Measurements from ENCODE around the gene SRP54.
"Not testable (repeated sequence)": the region's sequence is repeated elsewhere in the genome, so short reads cannot be mapped to it uniquely, and the experiment has no call there.

SRP54 gene

DNA sequence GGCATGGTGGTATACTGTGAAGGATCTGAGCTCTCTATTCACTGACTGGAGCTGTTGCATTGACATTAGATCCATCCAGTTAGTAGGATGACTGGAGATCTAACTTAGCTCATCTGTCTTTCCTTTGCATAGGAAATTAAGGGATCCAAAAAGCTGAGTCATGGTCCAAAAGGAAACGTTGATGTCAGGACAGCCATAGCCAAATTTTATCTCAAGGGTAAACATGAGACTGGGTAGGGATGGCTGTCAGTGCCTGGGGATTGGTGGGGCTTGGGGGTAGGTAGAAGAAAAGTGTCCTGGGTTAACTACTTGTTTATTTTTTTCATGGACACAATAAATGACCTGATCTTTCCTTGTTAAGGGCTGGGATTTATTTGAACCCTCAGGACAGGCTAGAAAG, 67.9 kb downstream of the SRP54 start:
- TF ChIP-seq POLR2A (IDR thresholded peaks at IDR 0.05; ENCODE audit: low read depth, low read length) (no peak), POLR2AphosphoS5 (IDR thresholded peaks at IDR 0.05; ENCODE audit: low read depth, low read length) (no peak), TAF1 (IDR thresholded peaks at IDR 0.05; ENCODE audit: borderline replicate concordance, low read depth, low read length) (no peak)
- FAIRE-seq (no peak), DNase-seq (ENCODE audit: insufficient read length) (no peak)

DNA sequence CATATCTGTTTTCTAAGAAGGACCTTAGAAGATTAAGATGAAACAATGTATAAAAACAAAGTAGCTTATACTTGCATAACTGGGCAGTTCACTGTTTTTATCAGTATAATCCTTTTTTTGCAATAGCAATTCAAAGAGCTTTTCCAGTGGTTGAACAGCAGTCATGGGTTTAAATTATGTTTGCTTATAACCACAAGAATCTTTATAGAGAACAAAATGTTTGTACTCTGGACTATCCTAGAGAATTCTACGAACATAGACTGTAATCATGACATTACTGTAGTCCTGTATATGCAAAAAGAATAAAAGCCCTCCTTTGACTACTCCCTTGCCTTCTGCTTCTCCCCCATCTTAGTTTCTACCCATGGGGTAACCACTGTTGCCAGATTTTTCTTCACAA, 69.0 kb downstream of the SRP54 start:
- DNase-seq (ENCODE audit: insufficient read length), result no peak
- no peak for FAIRE-seq
- TF ChIP-seq TAF1 (IDR thresholded peaks at IDR 0.05; ENCODE audit: borderline replicate concordance, low read depth, low read length), result no peak
- no peak for TF ChIP-seq POLR2AphosphoS5 (IDR thresholded peaks at IDR 0.05; ENCODE audit: low read depth, low read length)
- TF ChIP-seq POLR2A (IDR thresholded peaks at IDR 0.05; ENCODE audit: low read depth, low read length), result no peak

DNA sequence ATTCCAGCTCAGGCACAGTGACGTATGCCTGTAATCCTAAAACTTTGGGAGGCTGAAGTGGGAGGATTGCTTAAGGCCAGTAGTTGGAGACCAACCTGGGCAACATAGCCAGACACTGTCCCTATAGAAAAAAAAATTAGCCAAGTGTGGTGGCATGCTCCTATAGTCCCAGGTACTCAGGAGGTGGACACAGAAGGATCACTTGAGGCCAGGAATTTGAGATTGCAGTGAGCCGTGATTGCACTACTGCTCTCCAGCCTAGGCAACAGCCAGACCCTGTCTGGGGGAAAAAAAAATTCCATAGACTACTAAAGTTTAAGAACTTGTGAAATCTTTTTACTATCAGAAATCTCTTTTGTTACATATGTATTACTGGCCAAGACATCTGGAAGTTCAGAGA, 69.8 kb downstream of the SRP54 start:
- FAIRE-seq (no peak), DNase-seq (ENCODE audit: insufficient read length) (no peak)
- TF ChIP-seq POLR2AphosphoS5 (IDR thresholded peaks at IDR 0.05; ENCODE audit: low read depth, low read length), result no peak
- no peak for TF ChIP-seq TAF1 (IDR thresholded peaks at IDR 0.05; ENCODE audit: borderline replicate concordance, low read depth, low read length)
- TF ChIP-seq POLR2A (IDR thresholded peaks at IDR 0.05; ENCODE audit: low read depth, low read length), result no peak

DNA sequence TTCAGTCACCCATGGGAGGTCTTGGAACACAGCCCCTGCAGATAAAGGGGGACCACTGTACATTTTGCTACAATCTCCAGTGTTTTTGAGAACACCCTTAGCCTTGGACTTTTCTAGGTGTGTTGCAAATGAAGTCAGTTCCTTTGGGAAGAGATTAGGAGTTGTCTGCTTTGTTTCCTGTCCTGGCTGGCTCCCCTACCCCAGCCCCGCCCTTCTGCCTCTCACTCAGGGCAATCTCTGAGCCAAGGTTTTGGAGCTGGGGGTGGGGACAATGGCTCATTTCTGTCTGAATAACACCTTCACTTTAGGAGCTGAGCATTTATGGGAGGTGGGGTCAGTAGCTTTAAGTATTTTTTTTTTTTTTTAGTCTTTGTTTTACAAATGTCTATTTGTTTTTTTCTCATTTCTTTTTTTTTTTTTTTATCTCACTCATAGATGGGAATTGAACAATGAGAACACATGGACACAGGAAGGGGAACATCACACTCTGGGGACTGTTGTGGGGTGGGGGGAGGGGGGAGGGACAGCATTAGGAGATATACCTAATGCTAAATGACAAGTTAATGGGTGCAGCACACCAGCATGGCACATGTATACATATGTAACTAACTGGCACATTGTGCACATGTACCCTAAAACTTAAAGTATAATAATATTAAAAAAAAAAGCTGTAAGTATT, 78.5 kb downstream of the SRP54 start:
- not testable (repeated sequence) for DNase-seq (ENCODE audit: insufficient read length)

DNA sequence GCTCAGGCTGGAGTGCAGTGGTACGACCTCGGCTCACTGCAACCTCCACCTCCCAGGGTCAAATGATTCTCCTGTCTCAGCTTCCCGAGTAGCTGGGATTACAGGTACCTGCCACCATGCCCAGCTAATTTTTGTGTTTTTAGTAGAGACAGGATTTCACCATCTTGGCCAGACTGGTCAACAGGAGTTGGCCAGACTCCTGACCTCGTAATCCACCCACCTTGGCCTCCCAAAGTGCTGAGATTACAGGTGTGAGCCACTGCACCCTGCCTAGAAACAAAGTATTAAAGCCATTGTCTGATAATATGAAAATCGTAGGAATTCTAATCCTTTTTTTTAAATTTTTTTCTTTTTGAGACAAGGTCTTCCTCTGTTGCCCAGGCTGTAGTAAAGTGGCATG, 82.9 kb downstream of the SRP54 start:
- FAIRE-seq, result not testable (repeated sequence)

More for the DNA sequence above, 78.5 kb downstream of the SRP54 start:
- FAIRE-seq, result not testable (repeated sequence)

DNA sequence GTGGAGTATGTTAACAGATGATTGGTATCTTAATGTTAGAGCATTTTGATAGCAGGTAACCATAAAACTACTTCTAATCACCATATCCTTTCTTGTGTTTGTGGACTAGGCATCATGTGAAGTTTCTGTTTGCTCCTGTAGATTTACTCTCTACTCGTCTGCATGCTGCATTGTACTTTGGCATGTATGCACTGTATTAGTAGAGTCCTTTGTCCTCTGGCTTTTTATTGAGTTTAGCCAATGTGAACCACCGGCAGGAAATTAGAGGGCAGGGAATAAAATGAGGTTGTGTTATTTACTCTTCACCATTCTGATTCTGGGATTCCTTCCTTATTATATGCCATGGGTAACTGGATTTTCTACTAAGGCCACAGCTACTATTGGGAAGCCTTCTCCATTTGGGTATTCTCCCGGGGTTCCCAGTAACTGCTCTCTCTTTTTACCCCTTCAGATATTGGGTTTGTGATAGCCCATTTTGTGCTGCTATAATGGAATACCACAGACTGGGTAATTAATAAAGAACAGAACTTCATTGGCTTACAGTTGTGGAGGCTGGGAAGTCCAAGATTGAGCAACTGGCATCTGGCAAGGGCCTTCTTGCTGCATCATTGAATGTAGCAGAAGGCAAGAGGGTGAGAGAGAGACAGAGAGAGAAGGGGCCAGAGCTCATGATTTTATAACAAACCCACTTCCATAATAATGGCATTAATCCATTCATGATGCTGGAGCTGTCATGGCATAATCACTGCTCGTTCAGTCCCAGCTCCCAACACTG, 85.6 kb downstream of the SRP54 start:
- TF ChIP-seq POLR2A (IDR thresholded peaks at IDR 0.05; ENCODE audit: low read depth, low read length) (no peak), TAF1 (IDR thresholded peaks at IDR 0.05; ENCODE audit: borderline replicate concordance, low read depth, low read length) (no peak), POLR2AphosphoS5 (IDR thresholded peaks at IDR 0.05; ENCODE audit: low read depth, low read length) (no peak)
- no peak for FAIRE-seq
- no peak for DNase-seq (ENCODE audit: insufficient read length)

More for the DNA sequence above, 82.9 kb downstream of the SRP54 start:
- DNase-seq (ENCODE audit: insufficient read length), result not testable (repeated sequence)

DNA sequence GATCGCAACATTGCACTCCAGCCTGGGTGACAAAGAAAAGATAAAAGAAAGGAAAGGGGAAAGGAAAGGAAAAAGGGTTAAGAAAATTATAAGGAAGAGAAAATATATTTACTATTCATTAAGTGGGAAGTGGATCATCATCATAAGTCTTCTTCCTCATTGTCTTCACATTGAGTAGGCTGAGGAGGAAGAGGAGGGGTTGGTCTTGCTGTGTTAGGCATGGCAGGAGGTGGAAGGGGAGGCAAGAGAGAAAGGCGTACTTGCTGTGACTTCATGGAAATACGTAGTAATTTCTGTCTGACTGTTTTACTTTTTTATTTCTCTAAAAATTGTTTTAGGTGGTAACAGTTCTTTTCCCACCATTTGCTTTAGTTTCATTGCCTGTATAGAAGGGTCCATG, 89.4 kb downstream of the SRP54 start:
- DNase-seq (ENCODE audit: insufficient read length), result no peak
- TF ChIP-seq TAF1 (IDR thresholded peaks at IDR 0.05; ENCODE audit: borderline replicate concordance, low read depth, low read length) (no peak), POLR2A (IDR thresholded peaks at IDR 0.05; ENCODE audit: low read depth, low read length) (no peak), POLR2AphosphoS5 (IDR thresholded peaks at IDR 0.05; ENCODE audit: low read depth, low read length) (no peak)
- no peak for FAIRE-seq

DNA sequence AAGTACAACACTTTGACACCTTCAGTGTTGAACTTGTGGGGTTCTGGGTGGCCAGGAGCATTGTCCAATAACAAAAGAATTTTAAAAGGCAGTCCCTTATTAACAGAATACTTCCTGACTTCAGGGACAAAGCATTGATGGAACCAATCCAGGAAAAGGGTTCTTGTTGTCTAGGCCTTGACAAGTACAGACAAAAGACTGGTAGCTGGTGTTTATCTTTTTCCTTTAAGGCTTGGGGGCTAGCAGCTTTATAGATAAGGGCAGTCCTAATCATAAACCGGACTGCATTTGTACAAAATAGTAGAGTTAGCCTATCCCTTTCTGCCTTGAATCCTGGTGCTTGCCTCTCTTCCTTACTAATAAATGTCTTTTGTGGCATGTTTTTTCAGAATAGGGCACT, 90.7 kb downstream of the SRP54 start:
- TF ChIP-seq POLR2A (IDR thresholded peaks at IDR 0.05; ENCODE audit: low read depth, low read length) (no peak), POLR2AphosphoS5 (IDR thresholded peaks at IDR 0.05; ENCODE audit: low read depth, low read length) (no peak), TAF1 (IDR thresholded peaks at IDR 0.05; ENCODE audit: borderline replicate concordance, low read depth, low read length) (no peak)
- FAIRE-seq (no peak), DNase-seq (ENCODE audit: insufficient read length) (no peak)

DNA sequence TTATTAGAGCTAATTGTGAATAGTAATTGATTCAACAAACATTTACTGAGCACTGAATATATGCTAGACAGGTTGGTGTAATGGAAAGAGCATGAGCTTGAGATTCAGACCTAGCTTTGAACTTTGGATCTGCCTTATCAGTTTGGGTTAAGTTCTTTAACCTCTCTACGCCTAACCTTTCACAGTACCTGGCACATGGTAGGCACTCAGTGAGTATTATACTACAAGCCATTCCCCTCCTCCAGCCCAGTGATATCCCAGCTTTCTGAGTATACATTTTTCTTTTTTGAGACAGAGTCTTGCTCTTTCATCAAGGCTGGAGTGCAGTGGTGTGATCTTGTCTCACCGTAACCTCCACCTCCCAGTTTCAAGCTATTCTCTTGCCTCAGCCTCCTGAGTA, 95.3 kb downstream of the SRP54 start:
- TF ChIP-seq POLR2A (IDR thresholded peaks at IDR 0.05; ENCODE audit: low read depth, low read length), result no peak
- no peak for FAIRE-seq

More for the DNA sequence above, 95.3 kb downstream of the SRP54 start:
- DNase-seq (ENCODE audit: insufficient read length), result no peak

Measured in GM12892 (cell line).